KMS-11 (cell line): ENCODE data around the gene CACNG1.

ENCODE experiments used
- H2AFZ ChIP-seq: fragments of 200-600 bp; sonication (generic); 2 replicates; pipeline ENCODE4 v1.6.1; 2016; ENCODE audit warnings: antibody characterized with exemption, mixed run types, low read depth
- H3K27ac ChIP-seq: fragments of 200-600 bp; sonication (generic); 2 replicates; pipeline ENCODE4 v1.6.1; 2016; ENCODE audit warnings: mild to moderate bottlenecking, mixed run types
- H3K27me3 ChIP-seq: fragments of 200-600 bp; sonication (generic); 2 replicates; pipeline ENCODE4 v1.6.1; 2017; ENCODE audit warnings: mild to moderate bottlenecking, low read depth, mixed run types, moderate library complexity; ENCODE audit not compliant: insufficient read depth
- H3K36me3 ChIP-seq: fragments of 200-600 bp; sonication (generic); 2 replicates; pipeline ENCODE4 v1.6.1; 2017; ENCODE audit warnings: mild to moderate bottlenecking, mixed run types; ENCODE audit not compliant: insufficient read depth
- H3K4me1 ChIP-seq: fragments of 200-600 bp; sonication (generic); 2 replicates; pipeline ENCODE4 v1.6.1; 2016; ENCODE audit warnings: mild to moderate bottlenecking, low read depth, mixed run types; ENCODE audit not compliant: poor library complexity, severe bottlenecking
- H3K4me2 ChIP-seq: fragments of 200-600 bp; sonication (generic); 2 replicates; pipeline ENCODE4 v1.7.0; 2016; ENCODE audit warnings: mild to moderate bottlenecking, mixed run types
- H3K4me3 ChIP-seq: fragments of 200-600 bp; sonication (generic); IDR thresholded peaks from 2 replicates; pipeline ENCODE4 v1.6.1; 2017; ENCODE audit warnings: low read depth, low read length, mixed read lengths; ENCODE audit not compliant: insufficient read depth
- H3K79me2 ChIP-seq: fragments of 200-600 bp; sonication (generic); 2 replicates; pipeline ENCODE4 v1.6.1; 2016; ENCODE audit warnings: low read depth, mixed run types; ENCODE audit not compliant: insufficient read depth
- H3K9ac ChIP-seq: fragments of 200-600 bp; sonication (generic); 2 replicates; pipeline ENCODE4 v1.6.1; 2016; ENCODE audit warnings: mild to moderate bottlenecking, mixed run types
- H4K20me1 ChIP-seq: fragments of 200-600 bp; sonication (generic); 2 replicates; pipeline ENCODE4 v1.6.1; 2016; ENCODE audit warnings: mild to moderate bottlenecking, mixed run types; ENCODE audit not compliant: insufficient read depth
- TF ChIP-seq, protein P1 (sequence below): fragments of 200-600 bp; sonication (generic); conservative IDR thresholded peaks from 2 replicates; pipeline ENCODE4 v1.6.1; 2017; ENCODE audit warnings: low read depth, mild to moderate bottlenecking, antibody characterized with exemption, low read length, moderate library complexity, mixed read lengths

CACNG1 gene

DNA sequence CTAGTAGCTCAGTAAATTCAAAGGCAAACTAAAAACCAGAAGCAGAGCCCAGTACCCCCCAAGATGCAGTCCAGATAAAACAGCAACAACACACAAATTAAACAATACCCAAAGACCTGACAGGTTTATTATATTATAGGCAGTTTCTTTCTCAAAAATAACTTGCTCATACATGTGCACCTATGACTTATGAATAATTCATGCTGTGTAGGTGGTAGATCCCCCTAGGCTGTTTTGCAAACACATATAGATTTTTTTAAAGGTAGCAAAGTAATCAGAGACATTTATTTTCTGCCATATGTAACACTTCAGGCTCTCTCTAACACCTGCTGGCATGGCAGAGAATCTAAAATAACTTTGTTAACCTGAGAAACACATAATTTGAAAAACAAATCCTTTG lies 27.2 kb downstream of the CACNG1 start:
- H3K9ac ChIP-seq, result no peak overlapping the region
- H3K4me1 ChIP-seq, result no peaks in the 10 kb centered on the region
- H3K27ac ChIP-seq, result no peak overlapping the region
- no peaks in the 10 kb centered on the region for H3K27me3 ChIP-seq
- H3K36me3 ChIP-seq, result 0 out of 2 replicates have a peak, but pooled peaks cover under 1% of the 10 kb centered on the region
- H3K4me2 ChIP-seq, result no peak overlapping the region
- no peak overlapping the region for H3K4me3 ChIP-seq
- no peak overlapping the region for H2AFZ ChIP-seq
- H3K79me2 ChIP-seq, result no peaks in the 10 kb centered on the region
- H4K20me1 ChIP-seq, result no peaks in the 10 kb centered on the region
- TF ChIP-seq, protein P1, sequence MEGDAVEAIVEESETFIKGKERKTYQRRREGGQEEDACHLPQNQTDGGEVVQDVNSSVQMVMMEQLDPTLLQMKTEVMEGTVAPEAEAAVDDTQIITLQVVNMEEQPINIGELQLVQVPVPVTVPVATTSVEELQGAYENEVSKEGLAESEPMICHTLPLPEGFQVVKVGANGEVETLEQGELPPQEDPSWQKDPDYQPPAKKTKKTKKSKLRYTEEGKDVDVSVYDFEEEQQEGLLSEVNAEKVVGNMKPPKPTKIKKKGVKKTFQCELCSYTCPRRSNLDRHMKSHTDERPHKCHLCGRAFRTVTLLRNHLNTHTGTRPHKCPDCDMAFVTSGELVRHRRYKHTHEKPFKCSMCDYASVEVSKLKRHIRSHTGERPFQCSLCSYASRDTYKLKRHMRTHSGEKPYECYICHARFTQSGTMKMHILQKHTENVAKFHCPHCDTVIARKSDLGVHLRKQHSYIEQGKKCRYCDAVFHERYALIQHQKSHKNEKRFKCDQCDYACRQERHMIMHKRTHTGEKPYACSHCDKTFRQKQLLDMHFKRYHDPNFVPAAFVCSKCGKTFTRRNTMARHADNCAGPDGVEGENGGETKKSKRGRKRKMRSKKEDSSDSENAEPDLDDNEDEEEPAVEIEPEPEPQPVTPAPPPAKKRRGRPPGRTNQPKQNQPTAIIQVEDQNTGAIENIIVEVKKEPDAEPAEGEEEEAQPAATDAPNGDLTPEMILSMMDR, result no peak

DNA sequence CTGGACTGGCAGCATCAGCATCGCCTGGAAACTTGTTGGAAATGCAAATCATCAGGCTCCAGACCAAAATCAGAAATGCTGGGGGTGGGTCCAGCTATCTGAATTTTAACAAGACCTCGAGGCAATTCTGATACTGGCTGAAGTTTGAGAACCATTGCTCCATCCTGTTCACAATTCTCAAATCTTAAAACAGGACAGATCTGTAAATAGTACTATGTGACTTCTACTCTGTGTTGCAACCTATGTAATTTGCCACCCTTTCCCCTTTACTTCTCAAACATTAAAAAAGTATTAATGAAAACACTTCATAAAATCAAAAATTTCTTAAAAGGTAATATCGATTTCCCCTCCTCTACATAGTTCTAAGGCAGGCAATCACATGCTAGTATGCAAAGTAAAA lies 28.5 kb downstream of the CACNG1 start:
- no peaks in the 10 kb centered on the region for H3K4me1 ChIP-seq
- H3K36me3 ChIP-seq, result 0 out of 2 replicates have a peak, but pooled peaks cover 7% of the 10 kb centered on the region
- H3K79me2 ChIP-seq, result no peaks in the 10 kb centered on the region
- H3K9ac ChIP-seq, result no peak overlapping the region
- no peak overlapping the region for H3K4me2 ChIP-seq
- H4K20me1 ChIP-seq, result no peaks in the 10 kb centered on the region
- TF ChIP-seq, protein P1, result no peak
- no peak overlapping the region for H2AFZ ChIP-seq
- no peaks in the 10 kb centered on the region for H3K27me3 ChIP-seq
- H3K27ac ChIP-seq, result no peak overlapping the region
- no peak overlapping the region for H3K4me3 ChIP-seq

DNA sequence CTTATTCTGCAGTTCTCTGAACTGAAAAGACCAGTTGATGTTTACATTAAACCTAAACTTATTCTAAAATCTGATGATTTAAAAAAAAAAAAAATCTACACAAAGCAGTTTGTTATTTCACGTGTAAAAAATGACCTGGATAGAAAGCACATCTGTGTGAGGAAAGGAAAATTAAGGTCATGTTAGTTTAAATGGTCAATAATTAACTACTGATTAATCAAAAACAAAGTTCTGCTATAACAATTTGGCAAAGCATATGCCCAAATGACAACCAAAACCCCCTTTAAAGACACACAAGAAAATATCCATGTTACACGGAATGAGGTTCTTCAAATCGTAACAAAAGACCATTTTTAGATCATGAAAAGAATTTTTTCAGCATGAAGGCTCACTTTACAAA lies 30.4 kb downstream of the CACNG1 start:
- Histone ChIP-seq H3K9ac (no peak overlapping the region), H4K20me1 (no peaks in the 10 kb centered on the region), H3K4me2 (no peak overlapping the region), H3K27ac (no peak overlapping the region), H3K27me3 (no peaks in the 10 kb centered on the region), H3K36me3 (peaks cover 7% of the 10 kb centered on the region; the same call in 1 of the 2 replicates), H3K4me1 (no peaks in the 10 kb centered on the region), H2AFZ (no peak overlapping the region), H3K79me2 (no peaks in the 10 kb centered on the region), H3K4me3 (no peak overlapping the region)
- TF ChIP-seq, protein P1, result no peak

DNA sequence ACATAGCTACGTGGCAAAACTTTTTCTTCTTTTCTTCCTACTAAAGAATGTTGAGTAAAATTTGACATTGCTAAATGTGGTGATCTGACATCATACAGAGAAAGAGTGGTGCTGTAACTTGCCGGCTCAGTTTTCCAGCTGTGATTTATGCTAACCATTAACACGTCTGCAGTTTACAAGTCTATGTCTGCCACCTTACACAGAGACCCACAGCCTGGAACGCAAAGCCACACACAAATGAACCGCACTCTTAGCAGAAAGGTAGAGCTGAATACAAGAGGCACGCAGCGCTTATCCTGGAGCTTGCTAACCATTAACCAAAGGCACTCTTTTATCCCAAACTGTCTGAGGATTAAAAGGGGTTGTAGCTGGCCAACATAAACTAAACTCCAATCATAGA lies 31.9 kb downstream of the CACNG1 start:
- no peak overlapping the region for H3K9ac ChIP-seq
- H3K27me3 ChIP-seq, result no peaks in the 10 kb centered on the region

More for the DNA sequence above, 31.9 kb downstream of the CACNG1 start:
- no peak overlapping the region for H3K4me3 ChIP-seq
- H3K36me3 ChIP-seq, result peaks cover 7% of the 10 kb centered on the region; the same call in 1 of the 2 replicates
- H3K4me1 ChIP-seq, result peaks cover 9% of the 10 kb centered on the region
- H2AFZ ChIP-seq, result no peak overlapping the region
- TF ChIP-seq, protein P1, result no peak
- H4K20me1 ChIP-seq, result no peaks in the 10 kb centered on the region
- no peak overlapping the region for H3K27ac ChIP-seq
- H3K79me2 ChIP-seq, result no peaks in the 10 kb centered on the region
- no peak overlapping the region for H3K4me2 ChIP-seq
